ENCODE measurements around the gene BIN1.

- TF ChIP-seq EZH2 (IDR thresholded peaks at IDR 0.05; ENCODE audit: borderline replicate concordance, low read depth, low read length, severe bottlenecking) = no peak
- no peak for TF ChIP-seq CTCF (IDR thresholded peaks at IDR 0.05; ENCODE audit: borderline replicate concordance, extremely low read depth, low read length, poor library complexity, severe bottlenecking)
These were observed at the start of gene BIN1 for GRCh38 chr2:127106991-127107621.

Measured in DND-41 (cell line).